Fibroblast of lung (primary cell): ENCODE measurements around the gene H6PD. TPM values are rescaled to one million over a fixed set of nuclear protein-coding genes. Genes with fewer than 3 reads are reported as not detected.

Experiments used
- DNase-seq, 2 donors: peaks; one replicate each; pipeline versions ENCODE4 v3.0.0 to v3.0.0-alpha.2; 2010; ENCODE audit warnings: low read depth in 2 of 2
- H2AFZ ChIP-seq: 2 replicates; pipeline ENCODE4 v1.5.1; 2012; ENCODE audit warnings: low read length, control low read depth, inconsistent platforms
- H3K27ac ChIP-seq: 2 replicates; pipeline ENCODE4 v1.5.1; 2011; ENCODE audit warnings: low read length, control low read depth; ENCODE audit not compliant: insufficient read depth
- H3K27me3 ChIP-seq: 2 replicates; pipeline ENCODE4 v1.5.1; 2011; ENCODE audit warnings: mild to moderate bottlenecking, low read length; ENCODE audit not compliant: control insufficient read depth, insufficient read depth
- H3K36me3 ChIP-seq: 2 replicates; pipeline ENCODE4 v1.5.1; 2011; ENCODE audit warnings: low read length; ENCODE audit not compliant: control insufficient read depth, insufficient read depth
- H3K4me1 ChIP-seq: 2 replicates; pipeline ENCODE4 v1.5.1; 2011; ENCODE audit warnings: low read length; ENCODE audit not compliant: control insufficient read depth, insufficient read depth; ENCODE audit errors: extremely low read depth
- H3K4me2 ChIP-seq: 2 replicates; pipeline ENCODE4 v1.5.1; 2011; ENCODE audit warnings: low read length, control low read depth; ENCODE audit not compliant: insufficient read depth; ENCODE audit errors: extremely low read depth
- H3K4me3 ChIP-seq, 4 experiments: fragments of 200-600 bp in 1 of 4; sonication (generic) in 1 of 4; replicated peaks in 1 of 4; 2 replicates each; pipeline ENCODE4 v1.5.1; 2011 to 2016; ENCODE audit warnings: low read length in 4 of 4, low read depth in 3 of 4, mild to moderate bottlenecking in 3 of 4, control low read depth in 2 of 4, inconsistent platforms in 1 of 4, mixed read lengths in 1 of 4; ENCODE audit not compliant: insufficient read depth in 1 of 4; ENCODE audit errors: control extremely low read depth in 1 of 4
- H3K79me2 ChIP-seq: 2 replicates; pipeline ENCODE4 v1.5.1; 2012; ENCODE audit warnings: mild to moderate bottlenecking, low read length, inconsistent platforms; ENCODE audit not compliant: control insufficient read depth, insufficient read depth
- H3K9ac ChIP-seq: 2 replicates; pipeline ENCODE4 v1.5.1; 2011; ENCODE audit warnings: mild to moderate bottlenecking, low read length, control low read depth; ENCODE audit not compliant: insufficient read depth
- H3K9me3 ChIP-seq: 2 replicates; pipeline ENCODE4 v1.5.1; 2012; ENCODE audit warnings: low read depth, low read length; ENCODE audit not compliant: control insufficient read depth, insufficient read depth
- H4K20me1 ChIP-seq: 2 replicates; pipeline ENCODE4 v1.5.1; 2011; ENCODE audit warnings: low read length; ENCODE audit not compliant: control insufficient read depth, insufficient read depth; ENCODE audit errors: extremely low read depth
- CTCF ChIP-seq, 2 donors: IDR thresholded peaks in 1 of 2; conservative IDR thresholded peaks in 1 of 2; 1 replicate in 1 of 2; 2 replicates in 1 of 2; pipeline ENCODE4 v1.5.1; 2011 to 2012; ENCODE audit warnings: low read length in 2 of 2, control low read depth in 1 of 2, inconsistent platforms in 1 of 2, low read depth in 1 of 2, mild to moderate bottlenecking in 1 of 2
- EZH2 ChIP-seq: IDR thresholded peaks from 2 replicates; pipeline ENCODE4 v1.5.1; 2012; ENCODE audit warnings: low read length, control low read depth, mild to moderate bottlenecking; ENCODE audit errors: missing control alignments
- polyA plus RNA-seq, 2 donors: library from polyadenylated mRNA; depleted of rRNA in 1 of 2; stranded (reverse) in 1 of 2; unstranded in 1 of 2; fragments of >200 nt; gene quantifications; 2 replicates each; pipeline ENCODE4 v1.2.1, GENCODE V29; 2011 to 2012; ENCODE audit warnings: missing spikeins in 1 of 2
- total RNA-seq: library from RNA; depleted of rRNA; stranded (reverse); fragments of >200 nt; gene quantifications from 2 replicates; pipeline ENCODE4 v1.2.1, GENCODE V29; 2014

The H6PD gene
- total and polyA plus RNA-seq, 2 donors (not counting 1 experiment from before 2014, with no cell fraction given), result 15.2 to 23.5 TPM

GRCh38 chr1:9289090-9289534, 54.5 kb downstream of the H6PD start:
- TF ChIP-seq CTCF (conservative IDR thresholded peaks at IDR 0.05 in 1 of 2, IDR thresholded peaks at IDR 0.05 in 1 of 2; ENCODE audit: low read depth in 1 of 2, low read length in 2 of 2) (peak; percentile 97), EZH2 (no peak)
- H3K36me3 ChIP-seq, result no peaks in the 10 kb centered on the region
- H4K20me1 ChIP-seq, result no peaks in the 10 kb centered on the region
- no peaks in the 10 kb centered on the region for H3K27me3 ChIP-seq
- no peaks in the 10 kb centered on the region for H3K9me3 ChIP-seq
- peak; percentile 54 to 79 for DNase-seq
- no peak overlapping the region for H2AFZ ChIP-seq
- no peak overlapping the region for H3K4me2 ChIP-seq
- H3K27ac ChIP-seq, result no peak overlapping the region
- peaks cover 13% of the 10 kb centered on the region for H3K4me1 ChIP-seq
- no peak overlapping the region for H3K4me3 ChIP-seq
- no peak overlapping the region for H3K9ac ChIP-seq
- peaks cover 7% of the 10 kb centered on the region for H3K79me2 ChIP-seq

GRCh38 chr1:9289711-9290485, 55.3 kb downstream of the H6PD start:
- no peak overlapping the region for H2AFZ ChIP-seq
- no peaks in the 10 kb centered on the region for H3K9me3 ChIP-seq
- TF ChIP-seq CTCF (conservative IDR thresholded peaks at IDR 0.05 in 1 of 2, IDR thresholded peaks at IDR 0.05 in 1 of 2; ENCODE audit: low read depth in 1 of 2, low read length in 2 of 2) (no peak), EZH2 (no peak)
- H3K4me3 ChIP-seq, result no peak overlapping the region
- peaks cover 16% of the 10 kb centered on the region for H3K4me1 ChIP-seq
- peak overlapping the region; percentile 48 for H3K4me2 ChIP-seq
- peak overlapping the region; percentile 84 for H3K27ac ChIP-seq
- H3K27me3 ChIP-seq, result no peaks in the 10 kb centered on the region
- H3K9ac ChIP-seq, result no peak overlapping the region
- H3K79me2 ChIP-seq, result peaks cover 15% of the 10 kb centered on the region
- H3K36me3 ChIP-seq, result no peaks in the 10 kb centered on the region
- peak; percentile 86 to 94 for DNase-seq
- no peaks in the 10 kb centered on the region for H4K20me1 ChIP-seq

GRCh38 chr1:9291914-9292360, 57.4 kb downstream of the H6PD start:
- DNase-seq, result peak; percentile 66 to 75
- H3K27ac ChIP-seq, result peak overlapping the region; percentile 77
- peak overlapping the region; percentile 71 for H3K4me2 ChIP-seq
- peak overlapping the region; percentile 73 for H3K9ac ChIP-seq
- H3K4me1 ChIP-seq, result peaks cover 24% of the 10 kb centered on the region
- peaks cover 1% of the 10 kb centered on the region for H4K20me1 ChIP-seq
- peaks cover 35% of the 10 kb centered on the region for H3K79me2 ChIP-seq
- peak overlapping the region; percentile 51 to 98 (median 55) for H3K4me3 ChIP-seq
- TF ChIP-seq CTCF (conservative IDR thresholded peaks at IDR 0.05 in 1 of 2, IDR thresholded peaks at IDR 0.05 in 1 of 2; ENCODE audit: low read depth in 1 of 2, low read length in 2 of 2), result no peak
- TF ChIP-seq EZH2, result no peak
- H3K9me3 ChIP-seq, result no peaks in the 10 kb centered on the region
- H2AFZ ChIP-seq, result no peak overlapping the region
- H3K27me3 ChIP-seq, result no peaks in the 10 kb centered on the region
- peaks cover 4% of the 10 kb centered on the region for H3K36me3 ChIP-seq
